Parathyroid adenoma (tissue), 2 donors: Measurements from ENCODE around the gene ANKRD33B.
"Not testable (repeated sequence)": the region's sequence is repeated elsewhere in the genome, so short reads cannot be mapped to it uniquely, and the experiment has no call there.

Experiments
- H2AFZ ChIP-seq: fragments of 300-600 bp; sonication (generic); one replicate; pipeline ENCODE4 v1.7.0; 2017; ENCODE audit warnings: antibody characterized with exemption, mild to moderate bottlenecking
- H3K27ac ChIP-seq: fragments of 300-600 bp; sonication (generic); one replicate; pipeline ENCODE4 v1.7.0; 2017
- H3K27me3 ChIP-seq: fragments of 300-600 bp; sonication (generic); one replicate; pipeline ENCODE4 v1.7.0; 2017; ENCODE audit warnings: low read length; ENCODE audit not compliant: control insufficient read depth, insufficient read depth
- H3K36me3 ChIP-seq: fragments of 300-600 bp; sonication (generic); one replicate; pipeline ENCODE4 v1.7.0; 2017; ENCODE audit warnings: low read length; ENCODE audit not compliant: control insufficient read depth, insufficient read depth
- H3K4me1 ChIP-seq: fragments of 300-600 bp; sonication (generic); one replicate; pipeline ENCODE4 v1.7.0; 2017; ENCODE audit warnings: control low read depth
- H3K4me2 ChIP-seq: fragments of 300-600 bp; sonication (generic); one replicate; pipeline ENCODE4 v1.7.0; 2017; ENCODE audit warnings: low read length
- H3K4me3 ChIP-seq: fragments of 300-600 bp; sonication (generic); one replicate; pipeline ENCODE4 v1.7.0; 2017; ENCODE audit warnings: low read depth, low read length
- H3K79me2 ChIP-seq: fragments of 300-600 bp; sonication (generic); one replicate; pipeline ENCODE4 v1.7.0; 2017; ENCODE audit warnings: control low read depth
- H3K9ac ChIP-seq: fragments of 300-600 bp; sonication (generic); one replicate; pipeline ENCODE4 v1.7.0; 2017; ENCODE audit warnings: mild to moderate bottlenecking
- H3K9me3 ChIP-seq: fragments of 300-600 bp; sonication (generic); one replicate; pipeline ENCODE4 v1.7.0; 2017; ENCODE audit warnings: low read length; ENCODE audit not compliant: control insufficient read depth
- TF ChIP-seq, protein P1 (sequence below): fragments of 300-600 bp; sonication (generic); IDR thresholded peaks from one replicate; pipeline ENCODE4 v1.7.0; 2017; ENCODE audit warnings: antibody characterized with exemption, mild to moderate bottlenecking
- donor health status: primary hyperparathyroidism.

ANKRD33B gene

DNA sequence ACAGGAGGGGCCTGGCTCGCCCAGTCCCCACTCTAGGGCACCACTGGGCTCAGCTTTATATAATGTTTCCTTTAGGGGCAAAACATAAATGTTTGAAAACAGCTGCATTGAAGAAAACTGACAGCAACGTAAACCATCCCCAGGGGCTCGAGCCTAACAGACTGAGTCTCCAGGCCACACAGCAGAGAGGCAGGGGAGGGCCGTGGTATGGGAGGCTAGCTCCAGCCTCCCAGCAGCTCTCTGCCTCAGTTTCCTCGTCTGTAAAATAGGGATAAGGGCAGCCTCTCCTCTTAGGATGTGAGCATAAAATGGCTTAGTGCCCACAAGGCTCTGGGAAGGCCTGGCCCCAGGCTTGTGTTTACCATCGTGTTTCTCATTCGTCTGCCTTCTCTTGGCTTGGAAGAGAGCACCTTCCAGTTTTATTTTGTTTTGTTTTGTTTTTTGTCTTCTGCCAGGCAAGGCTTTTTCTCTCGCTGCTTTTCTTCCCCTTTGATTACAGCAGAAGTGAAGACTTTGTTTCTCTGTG is 2.7 kb downstream of the ANKRD33B start:
- Histone ChIP-seq H3K4me1 (no peaks in the 10 kb centered on the region), H3K4me3 (no peak overlapping the region), H3K9ac (no peak overlapping the region)

DNA sequence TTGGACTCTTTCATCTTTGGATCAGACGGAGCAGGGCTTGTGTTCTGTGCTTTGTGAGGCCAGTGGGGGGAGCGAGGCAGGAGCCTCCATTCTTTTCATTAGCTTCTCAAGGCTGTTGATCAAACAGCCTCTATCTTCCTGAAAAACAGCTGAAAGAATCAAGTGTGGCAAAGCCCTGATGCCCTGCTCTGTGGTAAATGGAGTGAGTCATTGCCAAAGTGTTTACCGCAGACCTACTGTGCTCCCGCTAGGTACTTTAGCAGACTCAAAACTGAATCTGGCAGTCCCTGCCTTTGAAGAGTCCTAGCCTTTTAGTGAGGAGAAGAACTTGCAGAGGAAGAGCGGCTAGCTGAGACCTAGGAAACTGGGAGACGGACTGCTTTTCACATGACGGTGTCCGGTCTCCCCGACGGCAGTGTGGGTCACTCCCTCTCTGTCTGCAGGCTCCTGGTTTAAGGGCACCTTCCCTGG is 3.3 kb downstream of the ANKRD33B start:
- H3K9me3 ChIP-seq: no peaks in the 10 kb centered on the region
- TF ChIP-seq, protein P1, sequence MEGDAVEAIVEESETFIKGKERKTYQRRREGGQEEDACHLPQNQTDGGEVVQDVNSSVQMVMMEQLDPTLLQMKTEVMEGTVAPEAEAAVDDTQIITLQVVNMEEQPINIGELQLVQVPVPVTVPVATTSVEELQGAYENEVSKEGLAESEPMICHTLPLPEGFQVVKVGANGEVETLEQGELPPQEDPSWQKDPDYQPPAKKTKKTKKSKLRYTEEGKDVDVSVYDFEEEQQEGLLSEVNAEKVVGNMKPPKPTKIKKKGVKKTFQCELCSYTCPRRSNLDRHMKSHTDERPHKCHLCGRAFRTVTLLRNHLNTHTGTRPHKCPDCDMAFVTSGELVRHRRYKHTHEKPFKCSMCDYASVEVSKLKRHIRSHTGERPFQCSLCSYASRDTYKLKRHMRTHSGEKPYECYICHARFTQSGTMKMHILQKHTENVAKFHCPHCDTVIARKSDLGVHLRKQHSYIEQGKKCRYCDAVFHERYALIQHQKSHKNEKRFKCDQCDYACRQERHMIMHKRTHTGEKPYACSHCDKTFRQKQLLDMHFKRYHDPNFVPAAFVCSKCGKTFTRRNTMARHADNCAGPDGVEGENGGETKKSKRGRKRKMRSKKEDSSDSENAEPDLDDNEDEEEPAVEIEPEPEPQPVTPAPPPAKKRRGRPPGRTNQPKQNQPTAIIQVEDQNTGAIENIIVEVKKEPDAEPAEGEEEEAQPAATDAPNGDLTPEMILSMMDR: no peak
- H3K27me3 ChIP-seq: no peaks in the 10 kb centered on the region
- H2AFZ ChIP-seq: no peak overlapping the region
- H3K79me2 ChIP-seq: no peaks in the 10 kb centered on the region
- no peak overlapping the region for H3K4me2 ChIP-seq
- no peak overlapping the region for H3K9ac ChIP-seq
- H3K27ac ChIP-seq: no peak overlapping the region
- no peak overlapping the region for H3K4me3 ChIP-seq
- H3K36me3 ChIP-seq: no peaks in the 10 kb centered on the region
- no peaks in the 10 kb centered on the region for H3K4me1 ChIP-seq

More for the DNA sequence above, 2.7 kb downstream of the ANKRD33B start:
- Histone ChIP-seq H3K9me3 (no peaks in the 10 kb centered on the region), H3K4me2 (no peak overlapping the region), H3K36me3 (no peaks in the 10 kb centered on the region), H3K27me3 (no peaks in the 10 kb centered on the region), H3K79me2 (no peaks in the 10 kb centered on the region), H2AFZ (no peak overlapping the region), H3K27ac (no peak overlapping the region)
- TF ChIP-seq, protein P1: no peak

- TF ChIP-seq, protein P1: no peak
- Histone ChIP-seq H3K9ac (no peak overlapping the region), H3K36me3 (no peaks in the 10 kb centered on the region), H3K4me3 (no peak overlapping the region), H3K79me2 (no peaks in the 10 kb centered on the region), H3K9me3 (no peaks in the 10 kb centered on the region), H3K4me2 (no peak overlapping the region), H3K4me1 (no peaks in the 10 kb centered on the region), H3K27me3 (no peaks in the 10 kb centered on the region), H3K27ac (no peak overlapping the region), H2AFZ (no peak overlapping the region)
Measured at GRCh38 chr5:10567781-10568321, 4.0 kb downstream of the ANKRD33B start.

DNA sequence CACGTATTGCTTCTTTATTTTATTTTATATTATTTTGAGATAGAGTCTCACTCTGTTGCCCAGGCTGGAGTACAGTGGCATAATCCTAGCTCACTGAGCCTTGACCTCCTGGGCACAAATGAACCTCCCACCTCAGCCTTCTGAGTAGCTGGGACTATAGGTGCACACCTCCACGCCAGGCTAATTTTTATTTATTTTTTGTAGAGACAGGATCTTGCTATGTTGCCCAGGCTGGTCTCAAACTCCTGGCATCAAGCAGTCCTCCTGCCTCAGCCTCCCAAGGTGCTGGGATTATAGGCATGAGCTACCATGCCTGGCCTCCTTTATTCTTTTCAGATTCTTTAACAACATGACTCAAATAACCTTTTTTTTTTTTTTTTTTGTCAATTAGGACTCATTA is 6.7 kb downstream of the ANKRD33B start:
- not testable (repeated sequence) for H3K27ac ChIP-seq, H3K79me2 ChIP-seq, H3K4me2 ChIP-seq, H3K4me1 ChIP-seq, H3K9ac ChIP-seq, H3K36me3 ChIP-seq, H3K27me3 ChIP-seq, H3K9me3 ChIP-seq, H2AFZ ChIP-seq, H3K4me3 ChIP-seq

- Histone ChIP-seq H3K79me2 (no peaks in the 10 kb centered on the region), H3K4me1 (no peaks in the 10 kb centered on the region), H3K4me3 (no peak overlapping the region), H3K36me3 (no peaks in the 10 kb centered on the region), H3K4me2 (no peak overlapping the region), H3K27ac (no peak overlapping the region), H3K9me3 (no peaks in the 10 kb centered on the region), H2AFZ (no peak overlapping the region), H3K9ac (no peak overlapping the region), H3K27me3 (no peaks in the 10 kb centered on the region)
- TF ChIP-seq, protein P1: no peak
Measured at GRCh38 chr5:10572451-10572850, 8.6 kb downstream of the ANKRD33B start.
